ENCODE data around the gene NXPH3.

NXPH3 gene

DNA sequence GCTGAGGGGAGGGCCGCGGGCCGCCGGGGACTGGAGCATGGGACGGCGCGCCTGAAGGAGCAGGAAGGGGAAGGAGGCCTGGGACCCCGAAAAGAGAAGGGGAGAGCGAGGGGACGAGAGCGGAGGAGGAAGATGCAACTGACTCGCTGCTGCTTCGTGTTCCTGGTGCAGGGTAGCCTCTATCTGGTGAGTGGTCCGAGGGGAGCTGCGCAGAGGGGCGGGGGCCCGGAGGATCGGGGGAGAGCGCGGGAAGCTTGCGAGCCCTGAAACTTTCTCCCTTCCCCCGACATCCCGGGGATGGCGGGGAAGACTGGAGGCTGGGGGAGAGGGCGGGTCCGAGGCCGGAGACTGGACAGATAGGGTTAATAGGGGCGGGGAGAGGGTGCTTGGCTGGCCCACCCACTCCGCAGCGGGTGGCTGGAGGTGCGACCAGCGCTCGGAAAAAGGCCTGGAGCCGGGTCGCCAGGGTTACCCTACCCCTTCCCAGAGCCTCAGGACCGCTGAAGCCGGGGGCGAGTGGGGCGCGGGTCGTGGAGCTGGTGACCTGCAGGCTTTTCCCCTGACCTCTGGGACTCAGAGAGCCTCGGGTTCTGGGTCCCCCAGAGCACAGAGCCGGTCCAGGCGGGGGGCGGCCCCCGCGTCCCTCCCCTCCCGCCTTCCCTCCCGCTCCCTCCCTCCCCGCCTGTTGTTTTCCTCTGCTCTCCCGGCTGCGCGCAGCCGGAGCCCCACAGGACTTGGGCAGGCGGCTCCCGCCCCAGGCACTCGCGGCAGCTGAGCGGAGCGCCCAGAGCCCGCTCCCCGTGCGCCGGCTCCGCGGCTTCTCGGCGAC lies 631 bp downstream of the NXPH3 start:
- no peak for DNase-seq

DNA sequence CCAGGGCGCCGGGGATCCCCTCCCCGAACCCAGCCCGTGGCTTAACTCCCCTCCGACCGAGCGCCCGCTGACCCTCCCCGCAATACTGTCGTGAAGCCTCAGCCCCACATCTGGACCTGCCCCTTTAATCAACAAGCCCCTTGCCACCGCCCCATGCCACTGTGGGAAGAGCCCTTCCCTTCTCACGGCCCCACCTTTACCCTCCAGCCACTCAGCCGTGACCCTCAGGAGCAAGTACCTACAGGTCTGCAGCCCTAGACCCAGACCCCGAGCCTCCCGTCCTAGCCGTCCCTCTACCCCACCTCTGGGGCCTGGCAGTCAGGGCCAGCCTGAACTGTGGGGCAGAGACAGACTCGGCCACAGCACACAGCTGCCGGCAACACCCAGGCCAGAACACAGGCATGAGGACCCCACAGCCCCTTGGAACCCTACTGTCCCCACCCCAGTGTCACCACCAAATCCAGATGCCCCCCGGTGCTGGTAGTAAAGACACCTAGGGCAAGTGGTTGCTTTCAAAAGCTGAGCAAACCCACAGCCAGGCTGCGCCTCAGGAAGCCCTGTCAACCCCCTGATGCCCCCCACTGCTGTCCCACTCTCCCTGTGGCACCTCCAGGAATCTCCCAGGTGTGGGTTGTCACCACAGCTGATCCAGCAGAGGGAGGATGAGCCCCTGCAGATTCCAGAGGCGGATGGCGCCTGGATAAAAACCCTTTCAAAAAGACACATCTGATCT lies 1.4 kb downstream of the NXPH3 start:
- no peak for DNase-seq

- DNase-seq = no peak
These were observed 1.9 kb downstream of the NXPH3 start for GRCh38 chr17:49577650-49577934.

GRCh38 chr17:49577963-49578362 lies 2.3 kb downstream of the NXPH3 start:
- no peak for DNase-seq

GRCh38 chr17:49578414-49578813 lies 2.7 kb downstream of the NXPH3 start:
- no peak for DNase-seq

DNA sequence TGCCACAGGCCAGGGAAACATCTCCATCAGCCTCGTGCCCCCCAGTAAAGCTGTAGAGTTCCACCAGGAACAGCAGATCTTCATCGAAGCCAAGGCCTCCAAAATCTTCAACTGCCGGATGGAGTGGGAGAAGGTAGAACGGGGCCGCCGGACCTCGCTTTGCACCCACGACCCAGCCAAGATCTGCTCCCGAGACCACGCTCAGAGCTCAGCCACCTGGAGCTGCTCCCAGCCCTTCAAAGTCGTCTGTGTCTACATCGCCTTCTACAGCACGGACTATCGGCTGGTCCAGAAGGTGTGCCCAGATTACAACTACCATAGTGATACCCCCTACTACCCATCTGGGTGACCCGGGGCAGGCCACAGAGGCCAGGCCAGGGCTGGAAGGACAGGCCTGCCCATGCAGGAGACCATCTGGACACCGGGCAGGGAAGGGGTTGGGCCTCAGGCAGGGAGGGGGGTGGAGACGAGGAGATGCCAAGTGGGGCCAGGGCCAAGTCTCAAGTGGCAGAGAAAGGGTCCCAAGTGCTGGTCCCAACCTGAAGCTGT lies 3.4 kb downstream of the NXPH3 start:
- no peak for DNase-seq

DNA sequence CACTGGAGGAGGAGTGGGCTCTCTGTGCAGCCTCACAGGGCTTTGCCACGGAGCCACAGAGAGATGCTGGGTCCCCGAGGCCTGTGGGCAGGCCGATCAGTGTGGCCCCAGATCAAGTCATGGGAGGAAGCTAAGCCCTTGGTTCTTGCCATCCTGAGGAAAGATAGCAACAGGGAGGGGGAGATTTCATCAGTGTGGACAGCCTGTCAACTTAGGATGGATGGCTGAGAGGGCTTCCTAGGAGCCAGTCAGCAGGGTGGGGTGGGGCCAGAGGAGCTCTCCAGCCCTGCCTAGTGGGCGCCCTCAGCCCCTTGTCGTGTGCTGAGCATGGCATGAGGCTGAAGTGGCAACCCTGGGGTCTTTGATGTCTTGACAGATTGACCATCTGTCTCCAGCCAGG lies 3.9 kb downstream of the NXPH3 start:
- no peak for DNase-seq

DNA sequence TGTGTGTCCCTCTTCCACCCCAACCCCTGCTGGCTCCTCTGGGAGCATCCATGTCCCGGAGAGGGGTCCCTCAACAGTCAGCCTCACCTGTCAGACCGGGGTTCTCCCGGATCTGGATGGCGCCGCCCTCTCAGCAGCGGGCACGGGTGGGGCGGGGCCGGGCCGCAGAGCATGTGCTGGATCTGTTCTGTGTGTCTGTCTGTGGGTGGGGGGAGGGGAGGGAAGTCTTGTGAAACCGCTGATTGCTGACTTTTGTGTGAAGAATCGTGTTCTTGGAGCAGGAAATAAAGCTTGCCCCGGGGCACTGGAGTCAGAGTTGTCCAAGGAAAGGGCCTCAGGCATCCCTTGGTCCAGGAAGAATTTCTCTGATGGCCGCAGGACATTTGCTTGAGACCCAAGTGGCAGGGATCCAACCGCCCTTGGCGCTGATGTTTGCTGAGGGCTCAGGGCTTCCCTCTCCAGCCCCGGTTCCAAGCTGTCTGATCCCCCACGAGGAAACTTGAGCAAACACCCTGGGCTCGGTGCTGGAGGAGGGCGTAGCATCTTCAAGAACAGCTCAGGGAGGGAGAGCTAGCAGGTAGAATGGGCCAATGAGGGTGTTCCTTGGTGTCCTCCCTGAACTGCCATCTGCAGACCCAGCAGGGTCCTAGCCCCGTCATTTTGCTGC lies 4.5 kb downstream of the NXPH3 start:
- DNase-seq = no peak

GRCh38 chr17:49580981-49581647 lies 5.4 kb downstream of the NXPH3 start:
- no peak for DNase-seq

DNA sequence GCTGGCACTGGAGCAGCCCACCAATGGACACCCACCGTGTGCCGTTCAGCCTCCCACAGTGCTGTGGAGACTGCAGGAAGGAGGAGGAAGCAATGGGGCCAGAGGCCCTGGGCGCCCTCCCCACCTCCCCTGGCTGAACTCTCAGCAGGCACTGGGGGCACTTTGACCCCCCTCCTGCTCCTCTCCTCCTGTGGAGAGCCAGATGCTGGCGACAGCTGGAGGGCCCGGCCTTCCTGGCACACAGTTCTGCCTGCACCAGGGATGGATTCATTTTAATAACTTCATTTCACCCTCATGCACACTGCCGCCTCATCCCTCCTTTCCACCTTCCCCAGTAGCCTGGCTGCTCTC lies 6.0 kb downstream of the NXPH3 start:
- no peak for DNase-seq

DNA sequence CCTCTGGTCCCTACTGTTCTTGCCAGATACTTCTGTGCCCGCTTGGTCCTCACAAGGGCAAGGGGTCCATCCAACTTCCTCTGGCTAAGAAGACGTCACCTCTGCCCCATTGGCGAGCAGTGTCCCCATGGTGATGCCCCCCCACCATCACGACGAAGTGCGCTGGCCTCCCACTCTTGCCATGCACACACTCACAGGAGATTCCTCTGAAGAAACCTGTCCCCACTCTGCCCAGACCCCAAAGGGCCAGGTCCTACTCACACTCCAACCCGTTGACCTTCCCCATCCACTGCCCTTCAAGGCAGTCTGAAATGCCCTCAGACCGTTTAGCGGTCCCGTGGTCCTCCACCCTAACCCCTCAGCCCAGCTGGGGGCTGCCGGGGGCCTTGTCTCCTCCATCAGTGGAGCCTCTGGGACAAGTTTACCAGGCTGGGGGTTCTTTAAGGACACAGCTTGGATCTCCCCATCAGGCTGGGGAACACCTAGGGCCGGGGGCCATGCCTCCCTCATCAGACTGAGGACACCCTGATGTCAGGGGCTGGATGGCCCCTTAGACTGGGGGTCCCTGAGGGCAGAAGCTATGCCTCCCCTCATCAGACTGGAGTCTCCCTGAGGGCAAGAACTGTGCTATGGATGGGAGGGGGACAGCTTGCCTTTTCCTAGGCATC lies 6.5 kb downstream of the NXPH3 start:
- DNase-seq = no peak

GRCh38 chr17:49582789-49583188 lies 7.1 kb downstream of the NXPH3 start:
- DNase-seq = no peak

- DNase-seq = no peak
These were observed 7.6 kb downstream of the NXPH3 start for GRCh38 chr17:49583226-49583625.

DNA sequence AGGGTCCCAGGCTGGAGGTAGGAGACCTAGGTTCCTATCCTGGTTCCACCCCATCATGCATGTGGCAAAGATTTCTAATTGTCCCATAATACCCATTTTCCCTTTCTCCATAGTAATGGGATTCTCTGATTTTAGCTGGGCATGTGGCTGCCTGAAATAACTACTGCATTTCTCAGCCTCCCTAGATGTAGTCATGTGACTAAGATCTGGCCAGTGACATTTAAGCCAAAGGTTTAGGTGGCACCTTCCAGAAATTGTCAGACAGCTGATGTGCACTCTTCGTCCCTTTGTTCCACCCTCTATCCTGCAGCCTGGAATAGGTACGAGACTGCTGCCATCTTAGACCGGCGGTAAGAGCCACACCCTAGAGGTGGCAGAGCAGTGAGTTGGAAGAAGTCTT lies 8.2 kb downstream of the NXPH3 start:
- DNase-seq = no peak

GRCh38 chr17:49585422-49586027 lies 9.9 kb downstream of the NXPH3 start:
- DNase-seq = no peak

DNA sequence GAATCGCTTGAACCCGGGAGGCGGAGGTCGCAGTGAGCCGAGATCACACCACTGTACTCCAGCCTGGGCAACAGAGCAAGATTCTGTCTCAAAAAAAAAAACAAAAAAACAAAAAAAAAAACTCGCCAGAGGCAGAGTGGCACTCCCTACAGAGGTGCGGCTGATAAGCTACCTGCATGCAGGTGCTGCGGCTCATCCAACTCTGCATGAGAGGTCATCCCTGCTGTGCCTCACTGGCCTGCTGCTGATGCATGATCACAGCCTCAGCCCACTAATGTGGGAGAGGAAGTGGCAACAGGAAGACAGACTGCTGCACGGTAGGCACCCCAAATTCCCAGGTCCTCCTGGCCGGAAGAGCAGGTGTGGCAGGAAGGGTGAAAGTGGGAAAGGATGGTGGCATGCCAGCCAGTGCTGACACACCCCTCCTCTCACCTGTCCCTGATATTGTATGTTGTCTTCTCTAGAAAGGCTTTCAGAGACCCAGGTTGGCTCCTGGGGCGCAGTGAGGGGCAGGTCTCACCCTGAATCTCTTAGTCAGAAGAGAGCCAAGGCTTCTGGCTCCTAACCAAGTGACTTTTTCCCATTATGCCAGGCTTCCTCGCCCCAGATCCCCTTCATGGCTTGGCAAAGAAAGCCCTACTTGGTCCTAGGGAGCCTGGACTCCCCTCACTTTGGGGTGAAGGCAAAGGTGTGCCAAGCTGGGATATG lies 11.8 kb downstream of the NXPH3 start:
- no peak for DNase-seq

- no peak for DNase-seq
These were observed 12.6 kb downstream of the NXPH3 start for GRCh38 chr17:49588312-49588711.

- no peak for DNase-seq
These were observed 13.3 kb downstream of the NXPH3 start for GRCh38 chr17:49588726-49589576.

DNA sequence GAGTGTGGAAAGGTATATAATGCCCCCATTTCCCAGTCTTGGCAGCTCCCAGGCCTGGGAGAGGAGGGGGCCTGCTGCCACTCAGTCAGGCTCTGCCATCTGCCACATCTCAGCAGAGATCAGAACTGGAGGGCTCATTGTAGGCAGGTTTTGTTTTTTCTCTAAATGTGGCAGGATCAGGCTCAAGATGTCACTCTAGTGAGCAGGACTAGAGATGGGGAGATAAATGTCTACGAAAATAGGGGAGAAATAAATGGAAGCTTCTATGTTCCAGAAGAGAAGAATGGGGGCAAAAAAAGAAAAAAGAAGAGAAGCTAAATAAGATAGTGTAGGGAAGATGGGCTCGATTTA lies 13.9 kb downstream of the NXPH3 start:
- no peak for DNase-seq

DNA sequence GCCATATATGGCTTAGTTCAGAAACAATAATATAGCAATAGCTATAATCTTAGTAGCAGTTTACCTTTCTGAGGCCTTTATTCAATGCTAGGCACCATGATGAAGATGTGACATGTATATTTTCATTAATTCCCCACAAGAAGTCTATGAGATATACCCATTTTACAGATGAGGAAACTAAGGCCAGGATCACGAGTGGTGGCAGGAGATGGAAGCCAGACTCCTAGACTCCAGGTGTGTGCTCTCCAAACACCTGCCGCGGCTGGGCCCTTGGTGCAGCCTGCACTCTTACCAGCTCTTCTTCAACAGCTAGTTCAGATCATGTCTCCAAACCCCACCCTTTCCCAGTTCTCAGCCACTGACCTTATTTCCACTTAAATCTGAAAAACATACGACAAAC lies 15.2 kb downstream of the NXPH3 start:
- no peak for DNase-seq

DNA sequence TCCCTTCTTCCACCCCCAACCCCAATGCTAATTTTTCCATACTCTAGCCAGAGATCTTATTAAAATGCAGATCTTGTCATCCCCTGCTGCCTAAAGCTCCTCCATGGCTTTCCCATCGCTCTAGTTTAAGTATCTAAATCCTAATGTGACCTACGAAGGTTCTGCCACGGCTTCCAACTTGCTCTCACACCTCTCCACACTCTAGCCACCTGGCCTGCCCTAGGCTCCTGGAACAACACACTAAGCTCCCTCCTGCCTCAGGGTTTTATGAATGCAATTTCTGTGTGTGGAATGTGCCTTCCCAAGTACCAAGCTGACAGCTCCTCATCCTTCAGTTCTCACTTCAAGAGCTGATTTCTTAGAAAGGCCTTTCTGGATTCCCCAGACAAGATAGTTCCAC lies 16.6 kb downstream of the NXPH3 start:
- DNase-seq = no peak
